ENCODE data around the gene TP53TG3E. TPM values are rescaled to one million over a fixed set of nuclear protein-coding genes. Genes with fewer than 3 reads are reported as not detected.

The TP53TG3E gene, protein sequence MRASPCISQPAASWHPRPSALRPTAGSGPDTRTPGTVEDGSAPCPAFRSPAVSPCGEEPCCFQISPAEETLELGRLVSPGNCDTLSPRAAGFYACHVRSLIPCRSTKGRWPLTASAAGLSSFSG
- total RNA-seq (2022; extraction: Qiagen RNA extraction; ENCODE audit: low read depth): not detected in 5 replicates

DNA sequence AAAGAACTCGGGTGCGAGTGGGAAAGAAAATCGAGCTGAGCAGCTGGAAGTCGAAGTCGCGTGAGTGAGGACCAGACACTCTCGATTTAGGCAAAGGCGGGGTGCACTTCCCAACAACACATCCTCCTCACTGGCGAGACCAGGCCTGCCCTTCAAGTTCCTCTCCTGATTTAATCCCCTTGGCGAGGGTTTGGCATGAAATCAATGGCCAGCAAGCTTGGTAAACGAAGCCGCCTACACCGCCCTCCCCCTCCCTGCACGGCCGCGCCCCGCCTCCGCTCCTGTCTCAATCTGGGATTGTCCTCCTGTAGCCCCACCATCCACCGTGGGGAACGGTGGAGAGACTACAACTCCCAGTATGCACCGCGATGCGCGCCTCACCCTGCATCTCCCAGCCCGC lies at the start of gene TP53TG3E:
TP53TG3E (plus strand) TSS at position 301 of the 400 bp plus-strand sequence; CDS start at position 369, 68 bp downstream.

Other genes with a start within 250 kb of the TP53TG3E start
- 0.11 to 0.59 TPM in 2 of 5 replicates, not detected in the others for gene TP53TG3C, start 110.1 kb upstream of the TP53TG3E start, total RNA-seq (2022; extraction: Qiagen RNA extraction; ENCODE audit: low read depth)
- gene TP53TG3B, start 56.5 kb downstream of the TP53TG3E start, total RNA-seq (2022; extraction: Qiagen RNA extraction; ENCODE audit: low read depth): 0.17 to 0.37 TPM in 2 of 5 replicates, not detected in the others
- 0.13 to 0.27 TPM (median 0.24 TPM) in 3 of 5 replicates, not detected in the others for gene TP53TG3F, start 155.3 kb downstream of the TP53TG3E start, total RNA-seq (2022; extraction: Qiagen RNA extraction; ENCODE audit: low read depth)

Data from A549 treated with CpdA at 1 μM for 4 hours (cell line).